IMR-90 (cell line): Measurements from ENCODE around the gene DNAJC5. TPM values are rescaled to one million over a fixed set of nuclear protein-coding genes. Genes with fewer than 3 reads are reported as not detected.

Experiments used
- ATAC-seq: fragments of 200-7000 bp; cut with Tn5 transposase; 2 replicates; pipeline ENCODE4 v1.9.1; 2020; ENCODE audit warnings: low read depth, mild to moderate bottlenecking, moderate library complexity
- BruUV-seq: library from RNA; stranded (reverse); fragments of 400-500 nt; replicated peaks from 2 replicates; lab custom pipeline; 2021; lab: Mats Ljungman, UMichigan
- CTCF ChIA-PET: fragments of 300-600 bp; formaldehyde crosslinking; extraction: SDS; loops from one replicate; lab custom pipeline; 2021; ENCODE audit warnings: antibody characterized with exemption; lab: Yijun Ruan, JAX
- POLR2A ChIA-PET: fragments of 300-600 bp; sonication (Branson Sonifier 250); formaldehyde crosslinking; loops from one replicate; lab custom pipeline; 2022; ENCODE audit warnings: antibody characterized with exemption; ENCODE audit not compliant: unreplicated experiment; lab: Charles Lee
- DNase-seq: peaks from one replicate; pipeline ENCODE4 v3.0.0; 2013
- H2AFZ ChIP-seq: replicated peaks from 2 replicates; pipeline ENCODE3; 2013; ENCODE audit warnings: low read length, mild to moderate bottlenecking; ENCODE audit not compliant: poor library complexity
- H2AK5ac ChIP-seq: 2 replicates; pipeline ENCODE4 v1.6.1; 2013; ENCODE audit warnings: low read depth, low read length, inconsistent platforms
- H2AK9ac ChIP-seq: replicated peaks from 2 replicates; pipeline ENCODE3; 2013; ENCODE audit warnings: mild to moderate bottlenecking, low read depth, low read length, moderate library complexity; ENCODE audit not compliant: poor library complexity
- H2BK120ac ChIP-seq: 2 replicates; pipeline ENCODE4 v1.6.1; 2013; ENCODE audit warnings: low read depth, low read length, inconsistent platforms
- H2BK15ac ChIP-seq: 3 replicates; pipeline ENCODE4 v1.6.1; 2013; ENCODE audit warnings: low read depth, low read length, inconsistent platforms
- H2BK20ac ChIP-seq: 2 replicates; pipeline ENCODE4 v1.6.1; 2013; ENCODE audit warnings: low read depth, mild to moderate bottlenecking, inconsistent platforms, low read length, moderate library complexity
- H2BK5ac ChIP-seq: 2 replicates; pipeline ENCODE4 v1.6.1; 2013; ENCODE audit warnings: mild to moderate bottlenecking, low read depth, low read length, inconsistent platforms; ENCODE audit not compliant: poor library complexity, severe bottlenecking
- H3K14ac ChIP-seq: replicated peaks from 2 replicates; pipeline ENCODE4 v1.6.1; 2013; ENCODE audit warnings: low read depth, low read length, inconsistent platforms
- H3K18ac ChIP-seq: 2 replicates; pipeline ENCODE4 v1.6.1; 2013; ENCODE audit warnings: low read depth, low read length, control low read depth
- H3K23ac ChIP-seq: 2 replicates; pipeline ENCODE4 v1.6.1; 2013; ENCODE audit warnings: low read depth, low read length, inconsistent platforms
- H3K27ac ChIP-seq: 2 replicates; pipeline ENCODE4 v1.5.1; 2013; ENCODE audit warnings: mild to moderate bottlenecking, control low read depth, low read length; ENCODE audit not compliant: insufficient read depth
- H3K27me3 ChIP-seq: 2 replicates; pipeline ENCODE4 v1.6.1; 2013; ENCODE audit warnings: low read length; ENCODE audit not compliant: control insufficient read depth, insufficient read depth
- H3K36me3 ChIP-seq: 2 replicates; pipeline ENCODE4 v1.6.1; 2013; ENCODE audit warnings: low read length, mixed read lengths; ENCODE audit not compliant: control insufficient read depth, insufficient read depth
- H3K4ac ChIP-seq: 2 replicates; pipeline ENCODE4 v1.6.1; 2013; ENCODE audit warnings: low read depth, low read length, inconsistent platforms
- H3K4me1 ChIP-seq: 2 replicates; pipeline ENCODE4 v1.6.1; 2013; ENCODE audit warnings: low read length, mixed read lengths; ENCODE audit not compliant: control insufficient read depth, insufficient read depth
- H3K4me2 ChIP-seq: 2 replicates; pipeline ENCODE4 v1.6.1; 2013; ENCODE audit warnings: low read depth, mild to moderate bottlenecking, control low read depth, low read length, moderate library complexity
- H3K4me3 ChIP-seq: 2 replicates; pipeline ENCODE4 v1.5.1; 2013; ENCODE audit warnings: low read depth, mild to moderate bottlenecking, control low read depth, low read length, moderate library complexity; ENCODE audit not compliant: insufficient read depth
- H3K56ac ChIP-seq: 2 replicates; pipeline ENCODE4 v1.6.1; 2013; ENCODE audit warnings: low read length, inconsistent platforms; ENCODE audit not compliant: insufficient read depth; ENCODE audit errors: extremely low read depth
- H3K79me1 ChIP-seq, 2 experiments: 2 replicates each; pipeline ENCODE4 v1.6.1; 2013; ENCODE audit warnings: low read length in 2 of 2, inconsistent platforms in 1 of 2, low read depth in 1 of 2
- H3K9ac ChIP-seq: 2 replicates; pipeline ENCODE4 v1.6.1; 2013; ENCODE audit warnings: low read depth, low read length, control low read depth
- H3K9me1 ChIP-seq: 2 replicates; pipeline ENCODE4 v1.6.1; 2013; ENCODE audit warnings: low read length, inconsistent platforms; ENCODE audit not compliant: insufficient read depth
- H3K9me3 ChIP-seq: 2 replicates; pipeline ENCODE4 v1.6.1; 2013; ENCODE audit warnings: low read length; ENCODE audit not compliant: control insufficient read depth, insufficient read depth
- H4K20me1 ChIP-seq: 2 replicates; pipeline ENCODE4 v1.6.1; 2013; ENCODE audit warnings: low read length, inconsistent platforms; ENCODE audit not compliant: insufficient read depth
- H4K5ac ChIP-seq: 2 replicates; pipeline ENCODE4 v1.6.1; 2013; ENCODE audit warnings: mild to moderate bottlenecking, low read depth, low read length, control low read depth
- H4K8ac ChIP-seq, 2 experiments: 2 replicates each; pipeline ENCODE4 v1.6.1; 2013; ENCODE audit warnings: low read depth in 2 of 2, low read length in 2 of 2, control low read depth in 1 of 2, inconsistent platforms in 1 of 2
- H4K91ac ChIP-seq: 2 replicates; pipeline ENCODE4 v1.6.1; 2013; ENCODE audit warnings: low read depth, low read length, inconsistent platforms; ENCODE audit not compliant: insufficient read depth
- BHLHE40 ChIP-seq: fragments of 150-350 bp; IDR thresholded peaks from 2 replicates; pipeline ENCODE4 v1.6.1; 2016; ENCODE audit warnings: mild to moderate bottlenecking, low read depth, low read length
- CEBPB ChIP-seq: IDR thresholded peaks from 2 replicates; pipeline ENCODE4 v1.6.1; 2012; ENCODE audit warnings: low read depth, low read length, improper control_type of control experiment
- CHD1 ChIP-seq: IDR thresholded peaks from 2 replicates; pipeline ENCODE4 v1.6.1; 2012; ENCODE audit warnings: low read depth, low read length, improper control_type of control experiment
- CTCF ChIP-seq: conservative IDR thresholded peaks from 2 replicates; pipeline ENCODE4 v1.5.1; 2012; ENCODE audit warnings: mild to moderate bottlenecking, low read depth, low read length, improper control_type of control experiment
- ELK1 ChIP-seq: fragments of 150-350 bp; IDR thresholded peaks from 2 replicates; pipeline ENCODE4 v1.6.1; 2016; ENCODE audit warnings: low read depth, mild to moderate bottlenecking, low read length, moderate library complexity, borderline replicate concordance
- FOS ChIP-seq: fragments of 150-350 bp; IDR thresholded peaks from 2 replicates; pipeline ENCODE4 v1.6.1; 2016; ENCODE audit warnings: low read depth, low read length
- MAFK ChIP-seq: IDR thresholded peaks from 2 replicates; pipeline ENCODE4 v1.6.1; 2012; ENCODE audit warnings: low read depth, low read length, improper control_type of control experiment
- MAZ ChIP-seq: IDR thresholded peaks from 2 replicates; pipeline ENCODE4 v1.6.1; 2012; ENCODE audit warnings: low read depth, mild to moderate bottlenecking, low read length, improper control_type of control experiment, moderate library complexity, borderline replicate concordance
- MXI1 ChIP-seq: IDR thresholded peaks from 2 replicates; pipeline ENCODE4 v1.6.1; 2012; ENCODE audit warnings: low read depth, mild to moderate bottlenecking, low read length, moderate library complexity, borderline replicate concordance
- NFE2L2 ChIP-seq: fragments of 150-350 bp; IDR thresholded peaks from 2 replicates; pipeline ENCODE4 v1.6.1; 2016; ENCODE audit warnings: low read depth, mild to moderate bottlenecking, low read length
- POLR2A ChIP-seq: IDR thresholded peaks from 2 replicates; pipeline ENCODE4 v1.6.1; 2012; ENCODE audit warnings: mild to moderate bottlenecking, low read depth, low read length
- RAD21 ChIP-seq: IDR thresholded peaks from 2 replicates; pipeline ENCODE4 v1.6.1; 2012; ENCODE audit warnings: low read length, improper control_type of control experiment
- RCOR1 ChIP-seq: IDR thresholded peaks from 2 replicates; pipeline ENCODE4 v1.6.1; 2012; ENCODE audit warnings: mild to moderate bottlenecking, low read length, improper control_type of control experiment; ENCODE audit not compliant: insufficient replicate concordance
- RFX5 ChIP-seq: IDR thresholded peaks from 2 replicates; pipeline ENCODE4 v1.8.0; 2012; ENCODE audit warnings: low read depth, mild to moderate bottlenecking, low read length, moderate library complexity
- SMC3 ChIP-seq: fragments of 150-350 bp; IDR thresholded peaks from 2 replicates; pipeline ENCODE4 v1.6.1; 2016; ENCODE audit warnings: low read depth, mild to moderate bottlenecking, antibody characterized with exemption, low read length, moderate library complexity
- USF2 ChIP-seq: fragments of 150-350 bp; IDR thresholded peaks from 2 replicates; pipeline ENCODE4 v1.6.1; 2017; ENCODE audit warnings: mild to moderate bottlenecking, antibody characterized with exemption, low read length, low read depth
- WGBS, 2 experiments: methylation state at CpG; one replicate each; pipeline versions ENCODE4 v1.1.5 to v1.1.7; 2013; ENCODE audit warnings: missing lambda C conversion rate in 2 of 2; ENCODE audit not compliant: insufficient read length in 1 of 2; ENCODE audit errors: extremely low coverage in 2 of 2; 5-methylcytosine and 5-hydroxymethylcytosine counted together
- dilution Hi-C: fragments of 300-500 bp; cut with HindIII; formaldehyde crosslinking; loops from one replicate; pipeline ENCODE4 v1.14.3; 2018; ENCODE audit warnings: low sequenced_read_pairs; ENCODE audit not compliant: unreplicated experiment
- in situ Hi-C: fragments of 300-500 bp; cut with MboI; formaldehyde crosslinking; loops from 3 replicates; pipeline ENCODE4 v1.14.3; 2019; ENCODE audit warnings: low sequenced_read_pairs, inconsistent platforms, mixed read lengths
- intact Hi-C: fragments of 100-400 bp; cut with micrococcal nuclease; formaldehyde crosslinking; loops from 2 replicates; pipeline ENCODE4 v1.10.0; 2022
- polyA plus RNA-seq, 3 experiments: library from polyadenylated mRNA; depleted of rRNA; stranded (reverse); fragments of >200 nt; gene quantifications; 2 replicates each; pipeline ENCODE4 v1.2.3, GENCODE V29; 2012; ENCODE audit warnings: low replicate concordance in 1 of 3
- total RNA-seq: library from RNA; depleted of rRNA; stranded (reverse); fragments of >200 nt; gene quantifications from 2 replicates; pipeline ENCODE4 v1.2.3, GENCODE V29; 2012

The DNAJC5 gene
- total and polyA plus RNA-seq, 2 of the 4 experiments (the other 2 are of a cell fraction): 35.6 to 45.2 TPM

- no peak for TF ChIP-seq USF2
- TF ChIP-seq ELK1: no peak
- TF ChIP-seq NFE2L2: no peak
- no peak for TF ChIP-seq CTCF
- TF ChIP-seq CEBPB: no peak
- no peak for TF ChIP-seq RCOR1
- TF ChIP-seq BHLHE40: no peak
- TF ChIP-seq MAFK: no peak
- no peak for TF ChIP-seq SMC3
- no peak for TF ChIP-seq CHD1
- TF ChIP-seq RFX5: no peak
- TF ChIP-seq RAD21: no peak
- no peak for TF ChIP-seq MAZ
- no peak for TF ChIP-seq POLR2A
- no peak for TF ChIP-seq FOS
- no peak for TF ChIP-seq MXI1
- peaks cover 6% of the 10 kb centered on the region for H4K20me1 ChIP-seq
- no peak overlapping the region for H2BK20ac ChIP-seq
- H3K18ac ChIP-seq: no peak overlapping the region
- peaks cover 19 to 66% of the 10 kb centered on the region in 2 experiments for H3K79me1 ChIP-seq
- H3K9ac ChIP-seq: no peak overlapping the region
- H2AK9ac ChIP-seq: no peak overlapping the region
- H3K4me1 ChIP-seq: peaks cover 6% of the 10 kb centered on the region
- H3K23ac ChIP-seq: no peak overlapping the region
- WGBS, 2 experiments: 89% methylated on average over 1 of the region's 5 CpGs; no CpG with 5 or more reads in 1 of the 2 experiments
- no peaks in the 10 kb centered on the region for H3K27me3 ChIP-seq
- H4K5ac ChIP-seq: no peak overlapping the region
- H4K8ac ChIP-seq: no peak overlapping the region
- no peak overlapping the region for H3K4ac ChIP-seq
- no peak overlapping the region for H2BK120ac ChIP-seq
- ChIA-PET CTCF (interaction anchor here (0.7 kb wide), 1 partner anchor 331 kb away, joined by 3 read pairs; no protein-coding TSS in a partner anchor), POLR2A (no interaction called here)
- no peak for DNase-seq
- in situ Hi-C loops: loop anchor here (10.0 kb wide), 2 partner anchors 163 to 333 kb away; partner anchors contain the start of genes ARFRP1, PTK6 and ZGPAT
- no peak for ATAC-seq
- H3K4me2 ChIP-seq: no peak overlapping the region
- no peaks in the 10 kb centered on the region for H3K9me3 ChIP-seq
- H4K91ac ChIP-seq: no peak overlapping the region
- no TSS peak for BruUV-seq
- peaks cover 30% of the 10 kb centered on the region for H3K36me3 ChIP-seq
- H2AK5ac ChIP-seq: no peak overlapping the region
- H3K9me1 ChIP-seq: no peaks in the 10 kb centered on the region; the same call in 1 of the 2 replicates
- no peak overlapping the region for H2BK5ac ChIP-seq
- H3K4me3 ChIP-seq: no peak overlapping the region
- intact Hi-C loops: no loop called here
- H2BK15ac ChIP-seq: no peak overlapping the region
- H2AFZ ChIP-seq: no peak overlapping the region
- H3K27ac ChIP-seq: no peak overlapping the region
- H3K56ac ChIP-seq: no peak overlapping the region
- H3K14ac ChIP-seq: no peak overlapping the region
- dilution Hi-C loops: no loop called here
Measured at GRCh38 chr20:63868264-63868663, 26.7 kb upstream of the DNAJC5 start.
